ENCODE data around the gene MACROD2. TPM values are rescaled to one million over a fixed set of nuclear protein-coding genes. Genes with fewer than 3 reads are reported as not detected.

MACROD2 gene
- total RNA-seq, 1 donor from 2014 or later: 2.4 TPM

- no peak for DNase-seq (ENCODE audit: low read depth)
- Histone ChIP-seq H4K20me1 (ENCODE audit: insufficient read depth, low read length) (no peaks in the 10 kb centered on the region), H3K27ac (ENCODE audit: low read depth, low read length) (no peak overlapping the region), H3K4me2 (ENCODE audit: low read length) (no peak overlapping the region), H3K27me3 (ENCODE audit: insufficient read depth, low read length) (no peaks in the 10 kb centered on the region), H3K9me3 (ENCODE audit: insufficient read depth, low read depth, low read length) (no peaks in the 10 kb centered on the region), H3K9ac (ENCODE audit: low read length) (no peak overlapping the region), H2AFZ (ENCODE audit: low read depth, low read length) (no peak overlapping the region), H3K4me1 (ENCODE audit: insufficient read depth, low read length) (no peaks in the 10 kb centered on the region), H3K79me2 (ENCODE audit: insufficient read depth, low read length) (no peaks in the 10 kb centered on the region), H3K4me3 (ENCODE audit: insufficient read depth, low read depth, low read length) (no peak overlapping the region), H3K36me3 (ENCODE audit: insufficient read depth, low read length) (no peaks in the 10 kb centered on the region)
- H3K4me3 Mint-ChIP-seq (ENCODE audit: unreplicated experiment): no peak overlapping the region
- TF ChIP-seq CTCF (IDR thresholded peaks at IDR 0.05; ENCODE audit: insufficient read depth, low read depth, low read length) (no peak), EZH2 (IDR thresholded peaks at IDR 0.05; ENCODE audit: insufficient read depth, low read length) (no peak)
- peaks cover 2% of the 10 kb centered on the region for H3K27me3 Mint-ChIP-seq (ENCODE audit: low read depth, unreplicated experiment)
- H3K36me3 Mint-ChIP-seq (ENCODE audit: low read depth, unreplicated experiment): no peaks in the 10 kb centered on the region
- peaks cover 2% of the 10 kb centered on the region for H3K9me3 Mint-ChIP-seq (ENCODE audit: unreplicated experiment)
- no peaks in the 10 kb centered on the region for H3K4me1 Mint-ChIP-seq (ENCODE audit: low read depth, unreplicated experiment)
- no peak for FAIRE-seq
- no peak overlapping the region for H3K27ac Mint-ChIP-seq (ENCODE audit: unreplicated experiment)
These were observed 1031.4 kb downstream of the MACROD2 start for GRCh38 chr20:15026759-15027158.

DNA sequence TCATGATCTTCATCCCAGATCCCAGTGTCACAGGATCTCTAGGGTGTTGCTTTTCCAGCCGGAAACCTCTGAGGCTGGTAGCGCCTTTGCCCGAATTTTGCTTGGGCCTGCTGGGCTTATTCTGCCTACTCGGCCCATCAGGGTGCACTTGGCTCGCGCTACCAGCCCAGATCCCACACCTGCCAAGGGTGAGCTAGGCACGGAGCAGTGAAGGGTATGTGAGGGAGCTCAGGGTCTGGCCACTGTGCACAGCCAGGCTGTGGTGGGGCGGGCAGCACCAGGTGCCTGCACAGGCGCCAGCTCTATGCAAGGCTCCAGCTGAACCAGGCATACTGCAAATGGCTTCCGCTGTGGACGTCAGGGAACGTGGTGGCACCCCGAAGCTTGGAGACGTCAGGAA lies 1035.5 kb downstream of the MACROD2 start:
- no peaks in the 10 kb centered on the region for H3K36me3 ChIP-seq (ENCODE audit: insufficient read depth, low read length)
- H3K4me2 ChIP-seq (ENCODE audit: low read length): no peak overlapping the region
- no peak overlapping the region for H3K4me3 ChIP-seq (ENCODE audit: insufficient read depth, low read depth, low read length)
- FAIRE-seq: no peak
- no peak for DNase-seq (ENCODE audit: low read depth)
- H3K9me3 Mint-ChIP-seq (ENCODE audit: unreplicated experiment): no peaks in the 10 kb centered on the region
- H3K27me3 ChIP-seq (ENCODE audit: insufficient read depth, low read length): no peaks in the 10 kb centered on the region
- H3K36me3 Mint-ChIP-seq (ENCODE audit: low read depth, unreplicated experiment): no peaks in the 10 kb centered on the region
- H3K27ac Mint-ChIP-seq (ENCODE audit: unreplicated experiment): no peak overlapping the region
- no peaks in the 10 kb centered on the region for H3K79me2 ChIP-seq (ENCODE audit: insufficient read depth, low read length)
- no peak overlapping the region for H2AFZ ChIP-seq (ENCODE audit: low read depth, low read length)
- peaks cover 2% of the 10 kb centered on the region for H3K27me3 Mint-ChIP-seq (ENCODE audit: low read depth, unreplicated experiment)
- H3K27ac ChIP-seq (ENCODE audit: low read depth, low read length): no peak overlapping the region
- no peaks in the 10 kb centered on the region for H3K4me1 ChIP-seq (ENCODE audit: insufficient read depth, low read length)
- no peaks in the 10 kb centered on the region for H4K20me1 ChIP-seq (ENCODE audit: insufficient read depth, low read length)
- no peaks in the 10 kb centered on the region for H3K9me3 ChIP-seq (ENCODE audit: insufficient read depth, low read depth, low read length)
- H3K9ac ChIP-seq (ENCODE audit: low read length): no peak overlapping the region
- peaks cover 2% of the 10 kb centered on the region for H3K4me1 Mint-ChIP-seq (ENCODE audit: low read depth, unreplicated experiment)
- TF ChIP-seq CTCF (IDR thresholded peaks at IDR 0.05; ENCODE audit: insufficient read depth, low read depth, low read length) (no peak), EZH2 (IDR thresholded peaks at IDR 0.05; ENCODE audit: insufficient read depth, low read length) (no peak)
- no peak overlapping the region for H3K4me3 Mint-ChIP-seq (ENCODE audit: unreplicated experiment)

DNA sequence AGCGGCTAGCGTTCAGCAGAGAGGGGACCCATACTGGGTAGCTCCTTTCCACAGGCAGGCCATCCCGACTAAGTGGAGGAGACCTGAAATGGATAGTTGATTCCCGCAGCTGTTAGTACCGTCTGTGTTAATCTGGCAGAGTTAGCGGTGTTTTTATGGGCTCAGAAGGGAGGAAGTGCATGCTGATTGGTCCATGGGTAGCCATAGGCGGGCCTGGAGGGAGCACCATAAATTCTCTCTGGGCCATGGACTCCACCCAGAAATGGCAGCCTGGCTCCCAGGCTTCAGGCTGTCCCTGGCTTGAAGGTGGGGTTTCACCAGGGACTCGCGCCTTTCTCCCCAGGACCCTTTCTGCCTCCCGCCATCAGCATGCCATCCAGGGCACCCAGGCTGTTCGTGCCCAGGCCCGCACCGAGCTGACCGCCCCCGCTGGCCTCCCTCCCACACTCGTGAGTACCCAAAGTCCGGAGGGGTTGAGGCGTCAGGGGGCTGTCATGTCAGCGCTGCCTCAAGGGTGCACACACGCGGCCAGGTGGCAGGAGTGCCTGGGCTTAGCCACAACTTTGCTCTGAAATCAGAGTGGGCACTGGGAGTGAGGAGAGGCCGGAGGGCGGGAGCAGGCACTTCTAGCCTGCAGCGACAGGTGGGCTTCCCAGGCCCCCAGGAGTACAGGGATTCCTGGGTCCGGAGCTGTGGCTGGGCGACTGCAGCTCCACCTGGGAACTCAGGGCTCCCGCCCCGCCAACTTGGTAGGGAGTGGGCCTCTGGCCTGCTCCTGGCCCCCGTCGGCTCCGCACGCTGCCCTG lies 1036.4 kb downstream of the MACROD2 start:
- Histone ChIP-seq H3K79me2 (ENCODE audit: insufficient read depth, low read length) (no peaks in the 10 kb centered on the region), H3K4me3 (ENCODE audit: insufficient read depth, low read depth, low read length) (no peak overlapping the region), H3K9ac (ENCODE audit: low read length) (no peak overlapping the region), H3K4me1 (ENCODE audit: insufficient read depth, low read length) (no peaks in the 10 kb centered on the region), H4K20me1 (ENCODE audit: insufficient read depth, low read length) (no peaks in the 10 kb centered on the region), H2AFZ (ENCODE audit: low read depth, low read length) (no peak overlapping the region), H3K9me3 (ENCODE audit: insufficient read depth, low read depth, low read length) (no peaks in the 10 kb centered on the region), H3K27me3 (ENCODE audit: insufficient read depth, low read length) (no peaks in the 10 kb centered on the region), H3K4me2 (ENCODE audit: low read length) (no peak overlapping the region), H3K36me3 (ENCODE audit: insufficient read depth, low read length) (no peaks in the 10 kb centered on the region), H3K27ac (ENCODE audit: low read depth, low read length) (no peak overlapping the region)
- Mint-ChIP-seq H3K4me1 (ENCODE audit: low read depth, unreplicated experiment) (peaks cover 2% of the 10 kb centered on the region), H3K9me3 (ENCODE audit: unreplicated experiment) (no peaks in the 10 kb centered on the region), H3K27ac (ENCODE audit: unreplicated experiment) (no peak overlapping the region), H3K36me3 (ENCODE audit: low read depth, unreplicated experiment) (no peaks in the 10 kb centered on the region), H3K27me3 (ENCODE audit: low read depth, unreplicated experiment) (peaks cover 2% of the 10 kb centered on the region), H3K4me3 (ENCODE audit: unreplicated experiment) (no peak overlapping the region)
- no peak for FAIRE-seq
- no peak for DNase-seq (ENCODE audit: low read depth)
- no peak for TF ChIP-seq EZH2 (IDR thresholded peaks at IDR 0.05; ENCODE audit: insufficient read depth, low read length)
- TF ChIP-seq CTCF (IDR thresholded peaks at IDR 0.05; ENCODE audit: insufficient read depth, low read depth, low read length): no peak
